H1 (cell line): ENCODE data around the gene METTL1. TPM values are rescaled to one million over a fixed set of nuclear protein-coding genes. Genes with fewer than 3 reads are reported as not detected.

Experiments used
- CBX5 ChIP-seq: fragments of 300-800, 300-1000 bp; sonication (generic); IDR thresholded peaks from 2 replicates; pipeline ENCODE4 v1.7.1; 2016; ENCODE audit warnings: antibody characterized with exemption, low read length, low read depth
- CBX8 ChIP-seq: fragments of 300-800, 300-1000 bp; sonication (generic); IDR thresholded peaks from 2 replicates; pipeline ENCODE4 v1.7.1; 2016; ENCODE audit warnings: low read depth, low read length, borderline replicate concordance
- HDAC2 ChIP-seq, 2 experiments: fragments of 300-600 bp in 1 of 2; sonication (generic) in 1 of 2; IDR thresholded peaks; 2 replicates each; pipeline ENCODE4 v1.6.1; 2011 to 2012; ENCODE audit warnings: low read depth in 2 of 2, low read length in 2 of 2, mild to moderate bottlenecking in 2 of 2, moderate library complexity in 2 of 2, borderline replicate concordance in 1 of 2, inconsistent platforms in 1 of 2
- JUN ChIP-seq: IDR thresholded peaks from 2 replicates; pipeline ENCODE4 v1.6.1; 2011; ENCODE audit warnings: low read depth, mild to moderate bottlenecking, improper control_type of control experiment, low read length
- RFX5 ChIP-seq: IDR thresholded peaks from 2 replicates; pipeline ENCODE4 v1.6.1; 2011; ENCODE audit warnings: low read depth, low read length, improper control_type of control experiment, borderline replicate concordance
- RNF2 ChIP-seq: fragments of 200-900, 300-1000 bp; sonication (generic); IDR thresholded peaks from 2 replicates; pipeline ENCODE4 v1.7.1; 2016; ENCODE audit warnings: borderline replicate concordance, low read depth, mild to moderate bottlenecking, antibody characterized with exemption, low read length; ENCODE audit not compliant: poor library complexity, severe bottlenecking; ENCODE audit errors: missing control alignments
- SRF ChIP-seq: IDR thresholded peaks from 2 replicates; pipeline ENCODE4 v1.6.1; 2011; ENCODE audit warnings: mild to moderate bottlenecking, low read depth, low read length, moderate library complexity
- polyA plus RNA-seq, 7 experiments: library from polyadenylated mRNA; depleted of rRNA in 3 of 7; stranded (reverse) in 5 of 7; unstranded in 2 of 7; fragments of >200 nt in 5 of 7; fragments of 200-250 nt in 2 of 7; gene quantifications; 1 replicate in 5 of 7; 2 replicates in 1 of 7; 4 replicates in 1 of 7; pipeline versions ENCODE4 v1.2.1 to v1.2.3, GENCODE V29; 2011 to 2013; ENCODE audit warnings: missing spikeins in 2 of 7, mixed read lengths in 2 of 7
- total RNA-seq: library from RNA; stranded (reverse); fragmentation: NEBNext Ultra II Directional; extraction: Animal tissue kit (Norgen Biotek cat#: 25700); gene quantifications from 2 replicates; pipeline ENCODE4 v1.2.1, GENCODE V29; 2021
- TF ChIP-seq, protein P1 (sequence below): fragments of 300-600 bp; sonication (generic); IDR thresholded peaks from 2 replicates; pipeline ENCODE4 v1.7.1; 2012; ENCODE audit warnings: low read length, moderate library complexity, mild to moderate bottlenecking, inconsistent platforms; ENCODE audit not compliant: insufficient replicate concordance

Gene METTL1
- total and polyA plus RNA-seq, 2 of the 8 experiments (the other 6 are each of a cell fraction or from before 2014, with no cell fraction given), result 40.5 to 46.0 TPM

- 0 out of 2 replicates have a peak, but pooled peaks have one; percentile 22 for TF ChIP-seq SRF
- TF ChIP-seq JUN, result no peak
- peak in 1 of 2 experiments; percentile 70; a peak in 1 of 4 replicates for TF ChIP-seq HDAC2 (IDR thresholded peaks at IDR 0.05; ENCODE audit: borderline replicate concordance in 1 of 2, low read depth in 2 of 2, low read length in 2 of 2)
- TF ChIP-seq CBX5, result no peak
- no peak for TF ChIP-seq RNF2
- peak; percentile 54; the same call in 1 of the 2 replicates for TF ChIP-seq RFX5
- TF ChIP-seq, protein P1, sequence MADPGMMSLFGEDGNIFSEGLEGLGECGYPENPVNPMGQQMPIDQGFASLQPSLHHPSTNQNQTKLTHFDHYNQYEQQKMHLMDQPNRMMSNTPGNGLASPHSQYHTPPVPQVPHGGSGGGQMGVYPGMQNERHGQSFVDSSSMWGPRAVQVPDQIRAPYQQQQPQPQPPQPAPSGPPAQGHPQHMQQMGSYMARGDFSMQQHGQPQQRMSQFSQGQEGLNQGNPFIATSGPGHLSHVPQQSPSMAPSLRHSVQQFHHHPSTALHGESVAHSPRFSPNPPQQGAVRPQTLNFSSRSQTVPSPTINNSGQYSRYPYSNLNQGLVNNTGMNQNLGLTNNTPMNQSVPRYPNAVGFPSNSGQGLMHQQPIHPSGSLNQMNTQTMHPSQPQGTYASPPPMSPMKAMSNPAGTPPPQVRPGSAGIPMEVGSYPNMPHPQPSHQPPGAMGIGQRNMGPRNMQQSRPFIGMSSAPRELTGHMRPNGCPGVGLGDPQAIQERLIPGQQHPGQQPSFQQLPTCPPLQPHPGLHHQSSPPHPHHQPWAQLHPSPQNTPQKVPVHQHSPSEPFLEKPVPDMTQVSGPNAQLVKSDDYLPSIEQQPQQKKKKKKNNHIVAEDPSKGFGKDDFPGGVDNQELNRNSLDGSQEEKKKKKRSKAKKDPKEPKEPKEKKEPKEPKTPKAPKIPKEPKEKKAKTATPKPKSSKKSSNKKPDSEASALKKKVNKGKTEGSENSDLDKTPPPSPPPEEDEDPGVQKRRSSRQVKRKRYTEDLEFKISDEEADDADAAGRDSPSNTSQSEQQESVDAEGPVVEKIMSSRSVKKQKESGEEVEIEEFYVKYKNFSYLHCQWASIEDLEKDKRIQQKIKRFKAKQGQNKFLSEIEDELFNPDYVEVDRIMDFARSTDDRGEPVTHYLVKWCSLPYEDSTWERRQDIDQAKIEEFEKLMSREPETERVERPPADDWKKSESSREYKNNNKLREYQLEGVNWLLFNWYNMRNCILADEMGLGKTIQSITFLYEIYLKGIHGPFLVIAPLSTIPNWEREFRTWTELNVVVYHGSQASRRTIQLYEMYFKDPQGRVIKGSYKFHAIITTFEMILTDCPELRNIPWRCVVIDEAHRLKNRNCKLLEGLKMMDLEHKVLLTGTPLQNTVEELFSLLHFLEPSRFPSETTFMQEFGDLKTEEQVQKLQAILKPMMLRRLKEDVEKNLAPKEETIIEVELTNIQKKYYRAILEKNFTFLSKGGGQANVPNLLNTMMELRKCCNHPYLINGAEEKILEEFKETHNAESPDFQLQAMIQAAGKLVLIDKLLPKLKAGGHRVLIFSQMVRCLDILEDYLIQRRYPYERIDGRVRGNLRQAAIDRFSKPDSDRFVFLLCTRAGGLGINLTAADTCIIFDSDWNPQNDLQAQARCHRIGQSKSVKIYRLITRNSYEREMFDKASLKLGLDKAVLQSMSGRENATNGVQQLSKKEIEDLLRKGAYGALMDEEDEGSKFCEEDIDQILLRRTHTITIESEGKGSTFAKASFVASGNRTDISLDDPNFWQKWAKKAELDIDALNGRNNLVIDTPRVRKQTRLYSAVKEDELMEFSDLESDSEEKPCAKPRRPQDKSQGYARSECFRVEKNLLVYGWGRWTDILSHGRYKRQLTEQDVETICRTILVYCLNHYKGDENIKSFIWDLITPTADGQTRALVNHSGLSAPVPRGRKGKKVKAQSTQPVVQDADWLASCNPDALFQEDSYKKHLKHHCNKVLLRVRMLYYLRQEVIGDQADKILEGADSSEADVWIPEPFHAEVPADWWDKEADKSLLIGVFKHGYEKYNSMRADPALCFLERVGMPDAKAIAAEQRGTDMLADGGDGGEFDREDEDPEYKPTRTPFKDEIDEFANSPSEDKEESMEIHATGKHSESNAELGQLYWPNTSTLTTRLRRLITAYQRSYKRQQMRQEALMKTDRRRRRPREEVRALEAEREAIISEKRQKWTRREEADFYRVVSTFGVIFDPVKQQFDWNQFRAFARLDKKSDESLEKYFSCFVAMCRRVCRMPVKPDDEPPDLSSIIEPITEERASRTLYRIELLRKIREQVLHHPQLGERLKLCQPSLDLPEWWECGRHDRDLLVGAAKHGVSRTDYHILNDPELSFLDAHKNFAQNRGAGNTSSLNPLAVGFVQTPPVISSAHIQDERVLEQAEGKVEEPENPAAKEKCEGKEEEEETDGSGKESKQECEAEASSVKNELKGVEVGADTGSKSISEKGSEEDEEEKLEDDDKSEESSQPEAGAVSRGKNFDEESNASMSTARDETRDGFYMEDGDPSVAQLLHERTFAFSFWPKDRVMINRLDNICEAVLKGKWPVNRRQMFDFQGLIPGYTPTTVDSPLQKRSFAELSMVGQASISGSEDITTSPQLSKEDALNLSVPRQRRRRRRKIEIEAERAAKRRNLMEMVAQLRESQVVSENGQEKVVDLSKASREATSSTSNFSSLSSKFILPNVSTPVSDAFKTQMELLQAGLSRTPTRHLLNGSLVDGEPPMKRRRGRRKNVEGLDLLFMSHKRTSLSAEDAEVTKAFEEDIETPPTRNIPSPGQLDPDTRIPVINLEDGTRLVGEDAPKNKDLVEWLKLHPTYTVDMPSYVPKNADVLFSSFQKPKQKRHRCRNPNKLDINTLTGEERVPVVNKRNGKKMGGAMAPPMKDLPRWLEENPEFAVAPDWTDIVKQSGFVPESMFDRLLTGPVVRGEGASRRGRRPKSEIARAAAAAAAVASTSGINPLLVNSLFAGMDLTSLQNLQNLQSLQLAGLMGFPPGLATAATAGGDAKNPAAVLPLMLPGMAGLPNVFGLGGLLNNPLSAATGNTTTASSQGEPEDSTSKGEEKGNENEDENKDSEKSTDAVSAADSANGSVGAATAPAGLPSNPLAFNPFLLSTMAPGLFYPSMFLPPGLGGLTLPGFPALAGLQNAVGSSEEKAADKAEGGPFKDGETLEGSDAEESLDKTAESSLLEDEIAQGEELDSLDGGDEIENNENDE, result no peak
- TF ChIP-seq CBX8, result no peak
Measured at GRCh38 chr12:57751788-57752667, 19.9 kb downstream of the METTL1 start, which contains the start of gene CDK4 (continued).
